ENCODE results near the gene INTS11.
A peak's percentile ranks its signal among the peaks of the same experiment; 100 is the strongest.
"Not testable (repeated sequence)": the region's sequence is repeated elsewhere in the genome, so short reads cannot be mapped to it uniquely, and the experiment has no call there.

Gene INTS11

GRCh38 chr1:1329304-1330210 is 5.1 kb upstream of the INTS11 start:
- DNase-seq, result no peak

GRCh38 chr1:1328254-1328653 is 3.8 kb upstream of the INTS11 start:
- DNase-seq, result no peak

- no peak for DNase-seq
These were observed 2.8 kb upstream of the INTS11 start for GRCh38 chr1:1327291-1327690.

- DNase-seq, result no peak
These were observed 1.7 kb upstream of the INTS11 start for GRCh38 chr1:1326075-1326605.

GRCh38 chr1:1325288-1326074 is 1.0 kb upstream of the INTS11 start:
- DNase-seq, result no peak

GRCh38 chr1:1324084-1324523 is 356 bp downstream of the INTS11 start:
- DNase-seq, result no peak

GRCh38 chr1:1322952-1323351 is 1.5 kb downstream of the INTS11 start:
- DNase-seq, result no peak

- DNase-seq, result no peak
These were observed 2.0 kb downstream of the INTS11 start for GRCh38 chr1:1322418-1322817.

GRCh38 chr1:1321477-1321876 is 3.0 kb downstream of the INTS11 start:
- DNase-seq, result no peak

GRCh38 chr1:1320666-1321448 is 3.6 kb downstream of the INTS11 start:
- no peak for DNase-seq

- DNase-seq, result no peak
These were observed 4.9 kb downstream of the INTS11 start for GRCh38 chr1:1319646-1319941.

- DNase-seq, result no peak
These were observed 5.4 kb downstream of the INTS11 start for GRCh38 chr1:1318777-1319645.

GRCh38 chr1:1318131-1318652 is 6.3 kb downstream of the INTS11 start:
- DNase-seq, result peak; percentile 74

- DNase-seq, result no peak
These were observed 7.0 kb downstream of the INTS11 start for GRCh38 chr1:1317420-1317819.

- DNase-seq, result not testable (repeated sequence)
These were observed 8.3 kb downstream of the INTS11 start for GRCh38 chr1:1316199-1316598.

GRCh38 chr1:1315435-1315954 is 9.0 kb downstream of the INTS11 start:
- no peak for DNase-seq

- no peak for DNase-seq
These were observed 9.7 kb downstream of the INTS11 start for GRCh38 chr1:1314678-1315335.

GRCh38 chr1:1314237-1314586 is 10.2 kb downstream of the INTS11 start:
- DNase-seq, result no peak

GRCh38 chr1:1313500-1314236 is 10.8 kb downstream of the INTS11 start:
- DNase-seq, result no peak

All from NCI-H2171 (cell line).